Mammary epithelial cell (primary cell): ENCODE measurements around the gene GTF3C2.
"Not testable (repeated sequence)": the region's sequence is repeated elsewhere in the genome, so short reads cannot be mapped to it uniquely, and the experiment has no call there.

Source experiments
- CTCF ChIP-seq, 2 donors: IDR thresholded peaks in 1 of 2; conservative IDR thresholded peaks in 1 of 2; 2 replicates each; pipeline ENCODE4 v1.5.1; 2011 to 2012; ENCODE audit warnings: inconsistent platforms in 2 of 2, low read length in 2 of 2, mild to moderate bottlenecking in 2 of 2, control low read depth in 1 of 2, low read depth in 1 of 2; ENCODE audit not compliant: insufficient read depth in 1 of 2; ENCODE audit errors: extremely low read depth in 1 of 2
- EZH2 ChIP-seq: IDR thresholded peaks from 2 replicates; pipeline ENCODE4 v1.6.1; 2012; ENCODE audit warnings: low read length, inconsistent platforms, borderline replicate concordance

- not testable (repeated sequence) for TF ChIP-seq CTCF (conservative IDR thresholded peaks at IDR 0.05 in 1 of 2, IDR thresholded peaks at IDR 0.05 in 1 of 2; ENCODE audit: extremely low read depth in 1 of 2, insufficient read depth in 1 of 2, low read depth in 1 of 2, low read length in 2 of 2); EZH2
Measured at GRCh38 chr2:27319839-27320238, 36.7 kb downstream of the GTF3C2 start.
